DND-41 (cell line): ENCODE results near the gene C1orf122.

Experiments
- ATAC-seq: fragments of 200-7000 bp; cut with Tn5 transposase; 3 replicates; pipeline ENCODE4 v1.9.1; 2021; ENCODE audit warnings: low read depth; ENCODE audit not compliant: insufficient read depth
- DNase-seq: peaks from one replicate; pipeline ENCODE4 v3.0.0-alpha.2; 2020
- H2AFZ ChIP-seq: 2 replicates; pipeline ENCODE4 v1.6.0; 2012; ENCODE audit warnings: low read depth, low read length
- H3K27ac ChIP-seq: 2 replicates; pipeline ENCODE4 v1.5.1; 2012; ENCODE audit warnings: low read length, inconsistent platforms
- H3K27me3 ChIP-seq: fragments of 200-600 bp; sonication (generic); 2 replicates; pipeline ENCODE4 v1.6.0; 2012; ENCODE audit warnings: low read length, mild to moderate bottlenecking, inconsistent platforms; ENCODE audit not compliant: insufficient read depth, poor library complexity
- H3K36me3 ChIP-seq: 2 replicates; pipeline ENCODE4 v1.5.1; 2012; ENCODE audit warnings: low read length, inconsistent platforms; ENCODE audit not compliant: insufficient read depth
- H3K4me1 ChIP-seq: 2 replicates; pipeline ENCODE4 v1.5.1; 2012; ENCODE audit warnings: mild to moderate bottlenecking, low read length; ENCODE audit not compliant: insufficient read depth
- H3K4me2 ChIP-seq: 2 replicates; pipeline ENCODE4 v1.6.0; 2012; ENCODE audit warnings: mild to moderate bottlenecking, moderate library complexity, low read length, inconsistent platforms; ENCODE audit not compliant: insufficient read depth
- H3K4me3 ChIP-seq, 2 experiments: fragments of 200-600 bp in 1 of 2; shearing (Covaris generic) in 1 of 2; 2 replicates each; pipeline ENCODE4 v1.5.1; 2012 to 2016; ENCODE audit warnings: inconsistent platforms in 2 of 2, low read length in 2 of 2, mild to moderate bottlenecking in 2 of 2, low read depth in 1 of 2, moderate library complexity in 1 of 2
- H3K79me2 ChIP-seq: 2 replicates; pipeline ENCODE4 v1.6.0; 2012; ENCODE audit warnings: low read length, inconsistent platforms; ENCODE audit not compliant: insufficient read depth
- H3K9ac ChIP-seq: 2 replicates; pipeline ENCODE4 v1.6.0; 2012; ENCODE audit warnings: low read depth, mild to moderate bottlenecking, inconsistent platforms, low read length, moderate library complexity
- H3K9me3 ChIP-seq: 2 replicates; pipeline ENCODE4 v1.5.1; 2012; ENCODE audit warnings: low read length, moderate library complexity, mild to moderate bottlenecking, inconsistent platforms; ENCODE audit not compliant: insufficient read depth, severe bottlenecking
- H4K20me1 ChIP-seq: 2 replicates; pipeline ENCODE4 v1.6.0; 2012; ENCODE audit warnings: low read length; ENCODE audit not compliant: insufficient read depth
- EZH2 ChIP-seq: IDR thresholded peaks from 3 replicates; pipeline ENCODE4 v1.6.1; 2012; ENCODE audit warnings: borderline replicate concordance, low read depth, mild to moderate bottlenecking, moderate library complexity, low read length, inconsistent platforms; ENCODE audit not compliant: severe bottlenecking
- TF ChIP-seq, protein P1 (sequence below): IDR thresholded peaks from 2 replicates; pipeline ENCODE4 v1.5.1; 2012; ENCODE audit warnings: borderline replicate concordance, low read length, moderate library complexity, mild to moderate bottlenecking; ENCODE audit not compliant: poor library complexity, severe bottlenecking; ENCODE audit errors: extremely low read depth

The C1orf122 gene

DNA sequence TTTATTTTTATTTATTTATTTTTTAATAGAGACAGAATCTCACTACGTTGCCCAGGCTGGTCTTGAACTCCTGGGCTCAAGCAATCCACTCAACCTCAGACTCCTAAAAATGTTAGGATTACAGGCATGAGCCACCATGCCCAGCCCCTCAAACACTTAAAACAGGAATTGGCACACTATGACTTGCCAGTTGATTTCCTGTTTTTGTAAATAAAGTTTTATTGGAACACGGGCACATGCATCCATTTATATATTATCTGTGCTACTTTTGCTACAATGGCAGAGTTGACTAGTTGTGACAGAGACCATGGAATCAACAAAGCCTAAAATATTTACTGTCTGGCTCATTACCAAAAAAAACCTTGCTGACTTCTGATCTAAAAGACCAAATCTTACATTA is 16.4 kb downstream of the C1orf122 start:
- TF ChIP-seq, protein P1, sequence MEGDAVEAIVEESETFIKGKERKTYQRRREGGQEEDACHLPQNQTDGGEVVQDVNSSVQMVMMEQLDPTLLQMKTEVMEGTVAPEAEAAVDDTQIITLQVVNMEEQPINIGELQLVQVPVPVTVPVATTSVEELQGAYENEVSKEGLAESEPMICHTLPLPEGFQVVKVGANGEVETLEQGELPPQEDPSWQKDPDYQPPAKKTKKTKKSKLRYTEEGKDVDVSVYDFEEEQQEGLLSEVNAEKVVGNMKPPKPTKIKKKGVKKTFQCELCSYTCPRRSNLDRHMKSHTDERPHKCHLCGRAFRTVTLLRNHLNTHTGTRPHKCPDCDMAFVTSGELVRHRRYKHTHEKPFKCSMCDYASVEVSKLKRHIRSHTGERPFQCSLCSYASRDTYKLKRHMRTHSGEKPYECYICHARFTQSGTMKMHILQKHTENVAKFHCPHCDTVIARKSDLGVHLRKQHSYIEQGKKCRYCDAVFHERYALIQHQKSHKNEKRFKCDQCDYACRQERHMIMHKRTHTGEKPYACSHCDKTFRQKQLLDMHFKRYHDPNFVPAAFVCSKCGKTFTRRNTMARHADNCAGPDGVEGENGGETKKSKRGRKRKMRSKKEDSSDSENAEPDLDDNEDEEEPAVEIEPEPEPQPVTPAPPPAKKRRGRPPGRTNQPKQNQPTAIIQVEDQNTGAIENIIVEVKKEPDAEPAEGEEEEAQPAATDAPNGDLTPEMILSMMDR: no peak
- TF ChIP-seq EZH2: no peak
- H3K4me2 ChIP-seq: no peak overlapping the region
- ATAC-seq (no peak), DNase-seq (no peak)
- no peaks in the 10 kb centered on the region for H3K9me3 ChIP-seq
- no peaks in the 10 kb centered on the region for H3K27me3 ChIP-seq
- H3K27ac ChIP-seq: no peak overlapping the region
- peaks cover 68% of the 10 kb centered on the region for H3K36me3 ChIP-seq
- no peaks in the 10 kb centered on the region for H3K4me1 ChIP-seq
- no peaks in the 10 kb centered on the region for H4K20me1 ChIP-seq
- H3K9ac ChIP-seq: no peak overlapping the region
- no peaks in the 10 kb centered on the region for H3K79me2 ChIP-seq
- H3K4me3 ChIP-seq: no peak overlapping the region
- no peak overlapping the region for H2AFZ ChIP-seq

DNA sequence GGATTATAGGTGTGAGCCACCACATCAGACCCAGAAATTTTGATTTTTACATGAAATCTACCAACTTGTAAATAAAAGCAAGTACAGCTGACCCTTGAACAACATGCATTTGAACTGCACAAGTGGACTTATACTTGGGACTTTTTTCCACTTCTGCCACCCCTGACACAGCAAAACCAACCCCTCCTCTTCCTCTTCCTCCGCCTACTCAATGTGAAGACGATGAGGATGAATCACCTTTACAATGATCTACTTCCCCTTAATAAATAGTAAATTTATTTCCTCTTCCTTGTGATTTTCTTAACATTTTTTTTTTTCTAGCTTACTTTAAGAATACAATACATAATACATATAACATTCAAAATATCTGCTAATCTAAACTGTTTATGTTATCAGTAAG is 17.9 kb downstream of the C1orf122 start:
- H3K4me1 ChIP-seq: no peaks in the 10 kb centered on the region
- no peak overlapping the region for H2AFZ ChIP-seq

DNA sequence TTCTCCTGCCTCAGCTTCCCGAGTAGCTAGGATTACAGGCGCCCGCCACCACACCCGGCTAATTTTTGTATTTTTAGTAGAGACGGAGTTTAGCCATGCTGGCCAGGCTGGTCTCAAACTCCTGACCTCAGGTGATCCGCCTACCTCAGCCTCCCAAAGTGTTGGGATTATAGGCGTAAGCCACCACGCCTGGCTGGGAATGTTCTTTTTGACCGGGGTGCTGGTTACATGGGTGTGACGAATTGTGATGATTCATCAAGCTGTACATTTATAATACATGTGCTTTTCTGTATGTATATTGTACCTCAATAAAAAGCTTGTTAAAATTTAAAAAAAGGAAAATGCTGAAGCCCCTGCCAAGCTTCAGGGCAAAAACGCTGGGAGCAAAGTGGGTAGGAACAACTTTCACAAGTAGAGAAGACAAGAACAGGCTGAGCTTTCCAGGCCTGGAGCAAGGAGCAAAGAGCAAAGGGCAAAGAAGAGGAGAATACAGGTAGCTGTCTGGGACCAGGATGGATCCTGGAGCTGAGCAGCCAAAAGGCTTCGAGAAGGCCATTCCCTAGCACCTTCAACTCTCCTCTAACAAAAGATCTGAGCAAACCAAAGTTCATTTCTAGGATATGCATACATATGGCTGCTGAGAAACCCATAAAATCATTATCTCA is 21.0 kb downstream of the C1orf122 start:
- no peak overlapping the region for H3K4me3 ChIP-seq
- no peak for ATAC-seq
- no peak for TF ChIP-seq EZH2
- TF ChIP-seq, protein P1: no peak

More for the DNA sequence above, 17.9 kb downstream of the C1orf122 start:
- DNase-seq (no peak), ATAC-seq (no peak)
- Histone ChIP-seq H3K9me3 (no peaks in the 10 kb centered on the region), H3K4me2 (no peak overlapping the region), H3K79me2 (no peaks in the 10 kb centered on the region), H4K20me1 (no peaks in the 10 kb centered on the region), H3K27ac (no peak overlapping the region), H3K4me3 (no peak overlapping the region), H3K9ac (no peak overlapping the region), H3K27me3 (no peaks in the 10 kb centered on the region), H3K36me3 (peaks cover 66% of the 10 kb centered on the region)
- TF ChIP-seq, protein P1: no peak
- TF ChIP-seq EZH2: no peak

More for the DNA sequence above, 21.0 kb downstream of the C1orf122 start:
- H3K4me1 ChIP-seq: no peaks in the 10 kb centered on the region
- H2AFZ ChIP-seq: no peak overlapping the region
- DNase-seq: no peak
- no peak overlapping the region for H3K4me2 ChIP-seq
- H3K36me3 ChIP-seq: peaks cover 63% of the 10 kb centered on the region
- H3K9ac ChIP-seq: no peak overlapping the region
- H3K27ac ChIP-seq: no peak overlapping the region
- H4K20me1 ChIP-seq: no peaks in the 10 kb centered on the region
- no peaks in the 10 kb centered on the region for H3K27me3 ChIP-seq
- no peaks in the 10 kb centered on the region for H3K79me2 ChIP-seq
- H3K9me3 ChIP-seq: no peaks in the 10 kb centered on the region
